MG63 (cell line): ENCODE results near the gene WHRN. TPM values are rescaled to one million over a fixed set of nuclear protein-coding genes. Genes with fewer than 3 reads are reported as not detected.

Experiments used
- DNase-seq: peaks from one replicate; pipeline ENCODE4 v3.0.0-alpha.2; 2020
- H3K27me3 ChIP-seq: fragments of 250-450 bp; sonication (Bioruptor Pico); 2 replicates; pipeline ENCODE4 v1.5.1; 2020; ENCODE audit warnings: mild to moderate bottlenecking, moderate library complexity
- H3K36me3 ChIP-seq: fragments of 250-450 bp; sonication (Bioruptor Pico); 2 replicates; pipeline ENCODE4 v1.5.1; 2020; ENCODE audit warnings: mild to moderate bottlenecking, moderate library complexity
- H3K4me3 ChIP-seq: fragments of 250-450 bp; sonication (Bioruptor Pico); 2 replicates; pipeline ENCODE4 v1.5.1; 2020; ENCODE audit warnings: mild to moderate bottlenecking, moderate library complexity
- H3K9me3 ChIP-seq: fragments of 250-450 bp; sonication (Bioruptor Pico); 2 replicates; pipeline ENCODE4 v1.5.1; 2020; ENCODE audit warnings: mild to moderate bottlenecking, moderate library complexity
- total RNA-seq: library from RNA; depleted of rRNA; stranded (reverse); fragments of >200 nt; shearing (Covaris generic); gene quantifications from 2 replicates; pipeline ENCODE4 v1.2.3, GENCODE V29; 2014; ENCODE audit warnings: low replicate concordance

WHRN gene
- total RNA-seq, 1 experiment from 2014 or later, result 2.1 TPM

DNA sequence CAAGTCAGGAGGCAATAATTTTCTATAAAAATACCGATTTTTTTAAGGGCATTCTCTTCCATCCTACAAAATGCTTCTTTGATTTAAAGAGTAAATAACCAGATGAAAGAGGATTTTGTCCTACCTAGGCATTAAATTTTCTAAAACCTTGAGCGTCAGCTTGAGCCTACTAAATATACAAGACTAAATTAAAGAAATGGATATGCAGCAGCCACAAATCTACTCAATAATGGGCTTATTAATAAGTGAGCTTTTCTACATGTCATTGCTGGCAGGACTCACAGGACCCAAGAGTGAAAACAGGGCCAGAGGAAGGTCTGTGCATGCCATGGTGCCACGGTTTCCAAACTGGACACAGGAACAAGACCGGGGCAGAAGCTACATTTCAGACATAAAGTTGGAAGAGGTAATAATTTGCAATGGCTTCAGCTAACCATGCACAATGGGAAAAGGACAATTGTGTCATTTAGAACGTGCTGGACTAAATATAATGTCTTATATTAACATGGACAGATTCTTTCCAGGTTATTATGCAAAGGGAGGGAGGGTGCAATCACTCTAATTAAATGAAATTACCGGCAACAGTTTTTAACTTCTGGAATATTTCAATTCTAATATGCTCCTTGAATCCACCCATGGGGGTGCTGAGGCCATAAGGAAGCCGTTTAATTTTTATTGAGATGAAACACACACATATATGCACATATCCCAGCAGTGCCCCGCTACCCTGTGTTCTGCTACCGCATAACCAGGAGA lies 5.2 kb downstream of the WHRN start:
- DNase-seq, result no peak
- no peaks in the 10 kb centered on the region for H3K9me3 ChIP-seq
- H3K4me3 ChIP-seq, result no peak overlapping the region
- no peaks in the 10 kb centered on the region for H3K36me3 ChIP-seq
- no peaks in the 10 kb centered on the region for H3K27me3 ChIP-seq

DNA sequence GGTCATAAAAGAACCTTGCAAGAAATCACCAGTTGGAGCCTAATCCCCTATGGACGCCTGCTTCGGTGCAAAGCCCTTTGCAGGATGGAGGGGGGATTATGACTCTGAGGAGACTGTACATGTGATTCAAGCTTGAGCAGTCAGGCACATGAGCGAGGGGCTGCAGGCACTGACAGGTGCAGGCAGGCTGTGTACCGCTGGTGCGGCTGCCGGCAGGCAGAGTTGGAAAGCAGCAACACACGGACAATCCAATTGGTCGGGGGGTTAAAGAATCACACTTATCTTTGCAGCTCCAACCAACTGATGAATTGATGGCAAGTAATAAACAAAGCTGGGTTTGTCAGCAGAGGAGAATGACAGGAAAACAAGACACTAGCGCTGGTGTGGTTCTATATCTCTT lies 5.7 kb downstream of the WHRN start:
- no peak overlapping the region for H3K4me3 ChIP-seq
- no peaks in the 10 kb centered on the region for H3K27me3 ChIP-seq
- no peaks in the 10 kb centered on the region for H3K9me3 ChIP-seq
- no peak for DNase-seq
- H3K36me3 ChIP-seq, result no peaks in the 10 kb centered on the region

DNA sequence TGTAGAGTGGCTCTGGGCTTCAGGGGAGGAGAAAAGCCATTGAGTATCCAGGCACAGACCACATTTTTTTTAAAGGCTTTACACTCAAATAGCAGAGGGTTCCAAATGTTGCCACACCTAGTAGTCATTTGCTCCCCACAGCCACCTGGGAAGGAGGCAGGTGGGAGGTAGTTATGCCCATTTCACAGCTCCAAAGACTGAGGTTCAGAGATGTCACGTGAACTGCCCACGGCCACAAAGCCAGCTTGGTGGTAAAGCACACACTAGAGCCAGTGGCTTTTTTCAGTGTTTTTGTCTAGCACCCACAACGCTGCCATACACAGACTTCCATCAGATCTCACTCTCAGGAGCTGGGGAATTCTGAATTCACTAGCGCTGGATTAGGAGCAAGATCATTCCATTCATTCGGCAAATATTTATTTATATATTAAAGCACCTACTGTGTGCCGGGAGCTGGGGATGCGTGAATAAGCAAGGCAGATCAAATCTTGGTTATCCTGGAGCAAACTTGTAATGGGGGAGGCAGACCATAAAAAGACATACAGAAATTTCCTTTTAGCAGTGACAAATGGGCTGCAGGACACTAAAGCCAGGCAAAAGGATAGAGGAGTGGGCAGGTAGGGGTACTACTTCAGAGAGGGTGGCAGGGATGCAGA lies 7.4 kb downstream of the WHRN start:
- Histone ChIP-seq H3K27me3 (no peaks in the 10 kb centered on the region), H3K4me3 (no peak overlapping the region), H3K9me3 (no peaks in the 10 kb centered on the region), H3K36me3 (no peaks in the 10 kb centered on the region)
- no peak for DNase-seq

DNA sequence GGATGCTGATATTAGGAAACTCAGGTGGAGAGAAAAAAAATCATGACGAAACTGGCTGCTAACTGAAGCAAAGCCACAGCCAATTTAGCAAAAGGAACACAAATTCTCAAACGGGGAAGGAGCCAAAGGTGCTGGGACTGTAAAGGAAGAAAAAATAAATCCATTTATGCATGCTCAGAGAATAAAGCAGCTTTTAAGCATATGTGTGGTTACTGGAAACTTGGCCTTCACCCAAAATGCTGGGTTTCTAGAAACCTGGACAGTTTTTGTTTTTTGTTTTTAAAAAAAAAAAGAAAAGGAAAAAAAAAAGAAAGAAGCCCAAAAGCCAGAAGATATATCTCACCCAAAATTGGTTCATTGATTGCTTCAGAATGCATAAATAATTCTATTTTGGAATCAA lies 8.0 kb downstream of the WHRN start:
- Histone ChIP-seq H3K9me3 (no peaks in the 10 kb centered on the region), H3K27me3 (no peaks in the 10 kb centered on the region), H3K4me3 (no peak overlapping the region), H3K36me3 (no peaks in the 10 kb centered on the region)
- DNase-seq, result no peak

DNA sequence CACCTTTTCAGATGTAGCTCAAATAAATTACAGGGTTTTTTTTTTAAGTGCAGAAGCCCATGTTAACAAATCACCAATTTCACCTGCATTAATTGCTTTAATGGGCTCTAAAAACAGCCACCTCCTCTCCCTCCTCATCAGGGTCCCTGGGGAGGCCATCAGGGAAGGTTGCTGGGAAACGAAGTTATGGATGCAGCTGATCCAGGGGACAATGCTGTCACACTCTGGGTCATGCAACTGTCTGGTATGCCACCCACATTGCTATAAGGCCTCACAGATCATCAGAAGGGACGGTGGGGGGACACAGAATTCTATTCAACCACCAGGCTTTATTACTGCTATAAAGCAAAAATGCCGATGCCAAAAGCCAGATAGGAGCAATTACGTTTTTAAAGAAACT lies 9.3 kb downstream of the WHRN start:
- no peaks in the 10 kb centered on the region for H3K27me3 ChIP-seq
- no peaks in the 10 kb centered on the region for H3K36me3 ChIP-seq
- no peak overlapping the region for H3K4me3 ChIP-seq
- H3K9me3 ChIP-seq, result no peaks in the 10 kb centered on the region
- no peak for DNase-seq

DNA sequence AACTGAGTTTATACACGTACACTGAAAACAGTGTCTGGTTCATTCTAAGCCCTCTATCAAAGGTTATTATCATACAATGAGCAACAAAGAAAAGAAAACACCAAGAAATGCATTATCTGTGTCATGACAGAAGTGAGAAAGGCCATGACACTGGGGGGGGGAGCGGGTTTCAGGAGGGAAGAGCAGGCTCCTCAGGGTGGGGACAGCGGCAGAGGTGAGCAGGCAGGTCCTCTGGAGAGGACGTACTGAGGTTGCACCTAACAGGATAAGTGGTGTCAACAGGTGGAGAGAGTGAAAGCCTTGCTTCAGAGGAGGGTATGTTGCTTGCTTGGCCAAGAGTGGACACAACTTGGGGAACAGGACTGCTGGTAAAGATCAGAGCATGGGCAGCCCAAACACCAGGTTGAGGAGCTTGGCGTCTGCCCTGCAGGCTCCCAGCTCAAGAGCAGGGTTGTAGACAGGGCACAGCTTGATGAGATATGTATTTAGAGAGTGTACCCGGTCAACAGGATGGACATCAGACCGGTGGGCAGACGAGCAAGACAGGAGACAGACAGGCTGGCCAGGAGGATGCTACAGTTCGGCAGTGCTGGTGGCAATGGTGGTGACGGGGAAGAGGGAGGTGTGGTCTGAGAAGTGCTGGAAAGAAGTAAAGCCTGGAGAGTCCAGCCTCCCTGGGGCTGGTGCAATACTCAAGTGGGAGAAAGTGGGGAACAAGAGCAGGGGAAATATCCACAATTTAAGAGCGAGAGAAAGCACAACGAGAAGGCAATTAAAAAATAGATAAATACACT lies 10.3 kb downstream of the WHRN start:
- Histone ChIP-seq H3K9me3 (no peaks in the 10 kb centered on the region), H3K36me3 (no peaks in the 10 kb centered on the region), H3K27me3 (no peaks in the 10 kb centered on the region), H3K4me3 (no peak overlapping the region)
- DNase-seq, result no peak

DNA sequence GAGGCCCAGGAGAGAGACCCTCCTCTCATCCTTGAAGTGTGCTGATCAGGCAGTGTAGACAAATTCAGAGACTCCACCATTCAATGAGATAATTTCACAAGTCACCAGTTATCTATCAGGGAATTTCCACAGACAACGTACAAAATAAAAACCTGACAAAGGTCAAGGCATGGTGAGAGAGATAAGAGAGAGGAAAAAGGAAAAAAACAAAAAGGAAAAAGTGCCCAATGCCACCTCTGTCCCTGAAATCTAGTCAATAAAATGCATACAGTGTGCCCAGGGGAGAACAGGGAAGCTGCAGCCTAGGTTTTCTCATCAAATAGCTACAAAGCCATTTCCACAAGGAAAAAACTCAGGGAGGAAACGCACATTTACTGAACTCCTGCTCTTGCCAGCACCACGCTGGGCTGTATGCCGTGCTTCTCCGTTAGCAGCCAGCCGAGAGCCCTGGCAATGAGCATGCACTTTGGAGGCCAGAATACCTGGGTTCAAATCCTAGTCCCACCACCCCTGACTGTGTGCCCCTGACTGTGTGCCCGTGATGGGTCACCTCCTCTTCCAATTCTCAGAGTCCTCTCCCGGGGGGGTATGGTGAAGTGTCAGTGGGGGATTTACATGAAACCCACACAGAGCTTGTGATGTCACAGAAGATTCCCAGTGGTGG lies 11.6 kb downstream of the WHRN start:
- H3K27me3 ChIP-seq, result no peaks in the 10 kb centered on the region
- H3K36me3 ChIP-seq, result no peaks in the 10 kb centered on the region
- no peak for DNase-seq
- H3K4me3 ChIP-seq, result no peak overlapping the region
- no peaks in the 10 kb centered on the region for H3K9me3 ChIP-seq

DNA sequence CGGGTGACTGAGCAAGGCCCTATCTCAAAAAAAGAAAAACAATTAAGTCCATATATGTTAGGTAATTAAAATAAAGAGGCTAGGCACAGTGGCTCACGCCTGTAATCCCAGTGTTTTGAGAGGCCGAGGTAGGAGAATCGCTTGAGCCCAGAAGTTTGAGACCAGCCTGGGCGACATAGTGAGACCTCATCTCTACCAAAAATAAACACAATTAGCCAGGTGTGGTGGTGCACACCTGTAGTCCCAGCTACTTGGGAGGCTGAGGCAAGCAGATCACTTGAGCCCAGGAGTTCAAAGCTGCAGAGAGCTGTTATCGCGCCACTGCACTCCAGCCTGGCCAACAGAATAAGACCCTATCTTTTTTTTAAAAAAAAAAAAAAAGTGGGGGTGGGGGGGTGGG lies 12.3 kb downstream of the WHRN start:
- no peaks in the 10 kb centered on the region for H3K27me3 ChIP-seq
- H3K9me3 ChIP-seq, result no peaks in the 10 kb centered on the region
- no peaks in the 10 kb centered on the region for H3K36me3 ChIP-seq
- H3K4me3 ChIP-seq, result no peak overlapping the region
- no peak for DNase-seq

DNA sequence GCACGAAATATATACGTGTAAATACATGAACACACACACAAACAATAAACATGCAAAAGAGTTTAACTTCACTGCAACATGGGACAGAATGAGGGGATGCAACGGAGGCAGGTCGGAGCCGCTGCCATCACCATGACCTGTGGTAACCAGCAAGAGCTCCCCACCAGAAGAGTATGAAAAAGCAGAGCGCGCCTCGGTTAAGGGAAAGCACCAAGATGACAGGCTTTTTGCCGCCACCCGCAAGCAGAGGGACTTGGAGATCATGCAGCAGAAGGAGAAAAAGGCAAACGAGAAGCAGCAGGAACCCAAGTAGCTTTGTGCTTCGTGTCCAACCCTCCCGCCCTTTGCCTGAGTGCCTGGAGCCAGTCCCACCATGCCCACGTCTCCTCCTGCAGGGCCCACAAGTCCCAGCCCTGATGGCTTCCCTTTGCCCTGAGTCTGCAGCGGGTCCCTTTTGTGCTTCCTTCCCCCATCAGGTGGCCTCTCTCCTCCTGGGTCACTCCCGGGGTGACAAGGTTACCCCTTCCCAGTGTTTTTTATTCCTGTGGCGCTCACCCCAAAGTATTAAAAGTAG lies 13.8 kb downstream of the WHRN start:
- H3K27me3 ChIP-seq, result no peaks in the 10 kb centered on the region
- no peaks in the 10 kb centered on the region for H3K36me3 ChIP-seq
- no peaks in the 10 kb centered on the region for H3K9me3 ChIP-seq
- H3K4me3 ChIP-seq, result no peak overlapping the region
- no peak for DNase-seq

DNA sequence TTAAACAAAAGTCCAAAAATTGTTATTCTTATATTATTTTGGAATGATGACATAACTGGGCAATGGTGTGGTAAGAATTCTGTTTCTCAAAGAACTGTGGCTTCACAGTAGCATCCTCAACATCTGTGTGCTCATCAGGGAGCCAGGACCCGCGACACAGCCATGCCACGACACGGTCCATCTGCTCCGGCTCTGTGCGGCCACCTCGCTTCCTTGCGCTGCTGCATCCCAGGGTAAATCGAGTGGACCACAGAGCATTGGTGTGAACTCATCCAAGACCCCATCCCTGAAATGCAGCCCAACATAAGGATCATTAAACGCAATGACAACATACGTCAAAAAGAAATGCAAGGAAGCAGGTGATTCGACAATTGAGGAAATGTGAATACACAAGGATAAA lies 15.3 kb downstream of the WHRN start:
- no peak for DNase-seq
- Histone ChIP-seq H3K4me3 (no peak overlapping the region), H3K36me3 (no peaks in the 10 kb centered on the region), H3K9me3 (no peaks in the 10 kb centered on the region), H3K27me3 (no peaks in the 10 kb centered on the region)

DNA sequence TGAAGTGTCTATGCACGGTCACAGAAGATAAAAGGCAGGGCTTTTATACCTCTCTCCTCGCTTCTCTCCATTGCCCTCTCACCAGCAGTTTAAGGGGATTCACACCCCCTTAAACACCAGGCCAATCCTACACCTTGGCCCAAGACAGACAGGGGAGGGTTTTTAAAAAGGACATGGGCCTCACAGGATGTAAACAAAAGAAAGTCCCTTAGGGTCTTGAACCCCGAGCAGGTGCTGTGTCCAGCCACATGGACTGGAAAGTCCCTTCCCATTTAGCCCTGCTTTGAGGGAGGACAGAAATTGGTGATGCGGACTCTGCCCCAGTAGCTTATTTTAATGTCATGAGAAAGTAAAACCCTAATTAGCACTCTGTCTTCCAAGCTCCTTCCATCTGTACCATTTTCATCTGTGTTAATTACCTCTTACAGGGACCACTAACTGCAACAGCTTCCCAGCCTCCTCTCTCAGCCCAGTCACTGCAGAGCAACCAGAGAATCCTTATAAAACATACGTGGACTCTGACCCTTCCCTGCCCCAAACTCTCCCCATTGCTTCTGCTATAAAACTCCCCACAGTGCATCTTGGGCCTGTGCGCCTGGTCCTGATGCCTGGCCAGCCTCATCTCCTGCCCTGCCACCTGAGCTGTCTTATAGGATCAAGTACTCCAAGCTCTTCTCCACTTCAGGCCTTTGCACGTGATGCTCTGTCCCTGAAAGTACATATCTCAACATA lies 16.7 kb downstream of the WHRN start:
- no peaks in the 10 kb centered on the region for H3K9me3 ChIP-seq
- no peaks in the 10 kb centered on the region for H3K27me3 ChIP-seq
- no peak overlapping the region for H3K4me3 ChIP-seq
- DNase-seq, result no peak
- no peaks in the 10 kb centered on the region for H3K36me3 ChIP-seq

DNA sequence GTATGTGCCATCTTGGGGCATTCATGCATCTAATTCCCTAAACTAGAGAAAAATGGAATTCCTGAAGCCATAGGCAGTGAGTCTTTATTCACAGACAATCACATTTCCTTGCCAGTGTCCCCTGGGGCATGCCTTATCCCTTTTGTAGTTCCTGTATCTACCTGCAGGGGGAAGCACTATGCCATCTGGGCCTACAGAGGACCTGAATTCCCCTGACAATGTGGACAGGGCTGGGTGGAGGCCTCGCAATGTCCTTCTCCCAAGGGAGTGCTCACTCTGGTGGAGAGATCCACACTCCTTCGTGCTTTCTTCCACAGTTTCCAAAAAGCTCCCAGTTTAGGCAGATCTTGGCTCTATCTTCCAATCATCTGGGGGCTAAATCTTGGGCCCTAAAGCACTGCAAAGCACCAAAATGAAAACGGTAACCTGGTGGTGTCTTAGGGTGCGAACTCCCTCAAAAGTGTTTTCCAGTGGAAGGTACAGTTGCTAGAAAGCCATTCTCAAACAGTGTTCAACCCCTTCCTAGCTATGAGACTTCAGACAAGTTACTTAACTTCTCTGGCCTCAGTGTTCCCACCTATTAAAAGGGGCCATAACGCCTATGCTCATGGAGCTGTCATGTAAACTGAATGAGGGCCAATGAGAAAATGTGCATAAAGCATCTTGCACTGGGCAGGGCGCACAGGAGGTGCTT lies 17.5 kb downstream of the WHRN start:
- DNase-seq, result peak; percentile 51

DNA sequence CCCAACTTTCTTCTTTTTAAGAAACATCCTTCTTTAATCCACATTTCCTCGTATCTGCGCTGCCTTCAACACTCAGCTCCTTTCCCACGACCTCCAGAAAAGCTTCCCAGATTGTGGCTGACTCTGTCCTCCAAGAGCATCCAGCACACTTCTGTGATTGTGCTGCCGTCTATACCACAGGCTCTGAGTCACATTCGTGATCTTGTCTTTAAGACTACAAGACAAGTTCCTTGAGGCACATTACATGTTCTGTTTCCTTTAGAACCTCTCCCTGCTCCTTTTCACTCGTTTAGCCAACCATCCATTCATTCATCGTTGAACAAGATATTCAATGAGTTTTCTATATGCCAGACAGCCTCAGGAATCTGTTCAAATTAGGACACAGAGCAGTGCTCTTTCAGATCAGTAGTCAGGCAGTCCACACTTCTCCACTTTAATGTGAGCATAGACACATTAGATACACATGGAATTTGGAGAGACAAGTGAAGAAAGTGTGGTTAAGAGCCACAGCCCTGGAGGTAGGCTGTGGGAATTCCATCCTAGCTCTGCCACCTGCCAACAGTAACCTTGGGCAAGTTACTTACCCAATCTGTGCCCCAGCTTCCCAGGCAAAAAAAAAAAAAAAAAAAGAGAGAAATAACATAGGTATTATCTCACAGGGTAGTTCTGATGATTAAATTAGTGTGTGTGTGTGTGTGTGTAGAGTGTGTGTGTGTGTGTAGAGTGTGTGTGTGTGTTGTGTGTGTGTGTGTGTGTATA lies 18.9 kb downstream of the WHRN start:
- Histone ChIP-seq H3K27me3 (no peaks in the 10 kb centered on the region), H3K36me3 (no peaks in the 10 kb centered on the region), H3K9me3 (no peaks in the 10 kb centered on the region), H3K4me3 (no peak overlapping the region)
- DNase-seq, result no peak

More for the DNA sequence above, 17.5 kb downstream of the WHRN start:
- H3K9me3 ChIP-seq, result no peaks in the 10 kb centered on the region
- no peaks in the 10 kb centered on the region for H3K27me3 ChIP-seq
- no peak overlapping the region for H3K4me3 ChIP-seq
- H3K36me3 ChIP-seq, result no peaks in the 10 kb centered on the region

DNA sequence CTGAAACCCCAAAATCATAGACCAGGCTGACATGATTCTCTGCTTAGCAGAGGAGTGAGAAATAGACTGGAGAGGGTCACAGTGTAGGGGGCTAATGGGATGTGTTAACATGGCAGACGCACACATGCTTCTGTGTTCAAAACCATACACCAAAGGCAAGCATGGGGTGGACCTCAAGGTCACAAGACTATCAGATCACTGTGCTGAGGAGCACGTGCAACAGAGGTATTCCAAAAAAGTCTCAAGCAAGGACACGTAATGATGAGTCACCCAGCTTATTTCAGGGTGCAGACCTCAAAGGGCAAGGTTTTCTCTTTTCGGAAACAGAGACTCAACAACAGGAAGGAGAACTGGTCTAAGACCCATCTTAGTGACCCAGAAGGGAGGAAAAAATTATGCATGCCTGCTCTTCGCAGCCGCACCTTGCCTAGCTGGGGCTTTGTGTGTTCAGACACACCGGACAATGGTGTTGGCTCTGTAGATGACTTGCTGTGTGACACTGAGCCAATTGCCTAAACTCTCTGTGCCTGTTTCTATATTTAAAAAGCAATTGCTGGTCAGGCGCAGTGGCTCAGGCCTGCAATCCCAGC lies 20.3 kb downstream of the WHRN start:
- Histone ChIP-seq H3K4me3 (no peak overlapping the region), H3K27me3 (no peaks in the 10 kb centered on the region), H3K36me3 (no peaks in the 10 kb centered on the region), H3K9me3 (no peaks in the 10 kb centered on the region)
- peak; percentile 43 for DNase-seq
